Progenitor cell of endocrine pancreas (in vitro differentiated cells): Measurements from ENCODE around the gene PDZD8. TPM values are rescaled to one million over a fixed set of nuclear protein-coding genes. Genes with fewer than 3 reads are reported as not detected.

Experiments used
- DNase-seq: peaks from one replicate; pipeline ENCODE4 v3.0.0; 2021; ENCODE audit warnings: low spot score; ENCODE audit not compliant: unreplicated experiment
- H3K27ac Mint-ChIP-seq: 2 replicates; pipeline ENCODE4 v1.8.0; 2021; ENCODE audit warnings: mild to moderate bottlenecking, moderate library complexity, mixed read lengths
- H3K27me3 Mint-ChIP-seq: 2 replicates; pipeline ENCODE4 v1.8.0; 2021; ENCODE audit warnings: mixed read lengths
- H3K36me3 Mint-ChIP-seq: 2 replicates; pipeline ENCODE4 v1.8.0; 2022; ENCODE audit warnings: mixed read lengths; ENCODE audit not compliant: insufficient read depth
- H3K4me1 Mint-ChIP-seq: 2 replicates; pipeline ENCODE4 v1.8.0; 2021; ENCODE audit warnings: low read depth, mixed read lengths
- H3K4me3 Mint-ChIP-seq: 2 replicates; pipeline ENCODE4 v1.8.0; 2021; ENCODE audit warnings: low read depth, mild to moderate bottlenecking, moderate library complexity, mixed read lengths
- H3K9me3 Mint-ChIP-seq: 2 replicates; pipeline ENCODE4 v1.8.0; 2021; ENCODE audit warnings: low read depth, mixed read lengths
- CTCF ChIP-seq: fragments of 200-600 bp; sonication (generic); IDR thresholded peaks from one replicate; pipeline ENCODE4 v1.5.0; 2021; ENCODE audit warnings: antibody characterized with exemption, mild to moderate bottlenecking; ENCODE audit not compliant: unreplicated experiment
- total RNA-seq: library from RNA; stranded (reverse); gene quantifications from 2 replicates; pipeline ENCODE4 v1.2.1, GENCODE V29; 2021

PDZD8 gene
- total RNA-seq, 1 donor from 2014 or later, result 28.6 TPM

- H3K36me3 Mint-ChIP-seq, result no peaks in the 10 kb centered on the region
- H3K4me1 Mint-ChIP-seq, result peaks cover 18% of the 10 kb centered on the region
- no peak overlapping the region for H3K4me3 Mint-ChIP-seq
- H3K9me3 Mint-ChIP-seq, result no peaks in the 10 kb centered on the region
- H3K27me3 Mint-ChIP-seq, result peaks cover 5% of the 10 kb centered on the region
- H3K27ac Mint-ChIP-seq, result no peak overlapping the region
- DNase-seq, result no peak
- no peak for TF ChIP-seq CTCF
These were observed 100.1 kb downstream of the PDZD8 start for GRCh38 chr10:117275121-117275520.

- Mint-ChIP-seq H3K4me3 (no peak overlapping the region), H3K27me3 (peaks cover 5% of the 10 kb centered on the region), H3K27ac (no peak overlapping the region), H3K9me3 (no peaks in the 10 kb centered on the region), H3K36me3 (no peaks in the 10 kb centered on the region), H3K4me1 (peaks cover 18% of the 10 kb centered on the region)
- no peak for TF ChIP-seq CTCF
- DNase-seq, result no peak
These were observed 100.7 kb downstream of the PDZD8 start for GRCh38 chr10:117274509-117274908.

GRCh38 chr10:117273980-117274379, 101.3 kb downstream of the PDZD8 start:
- Mint-ChIP-seq H3K27me3 (peaks cover 5% of the 10 kb centered on the region), H3K36me3 (no peaks in the 10 kb centered on the region), H3K4me1 (peaks cover 18% of the 10 kb centered on the region), H3K9me3 (no peaks in the 10 kb centered on the region), H3K4me3 (no peak overlapping the region), H3K27ac (no peak overlapping the region)
- DNase-seq, result no peak
- TF ChIP-seq CTCF, result no peak

- DNase-seq, result no peak
- TF ChIP-seq CTCF, result no peak
- no peaks in the 10 kb centered on the region for H3K36me3 Mint-ChIP-seq
- peaks cover 14% of the 10 kb centered on the region for H3K4me1 Mint-ChIP-seq
- H3K9me3 Mint-ChIP-seq, result no peaks in the 10 kb centered on the region
- H3K27me3 Mint-ChIP-seq, result peaks cover 5% of the 10 kb centered on the region
- no peak overlapping the region for H3K4me3 Mint-ChIP-seq
- H3K27ac Mint-ChIP-seq, result no peak overlapping the region
These were observed 102.8 kb downstream of the PDZD8 start for GRCh38 chr10:117272195-117273076.

GRCh38 chr10:117271427-117271826, 103.8 kb downstream of the PDZD8 start:
- H3K9me3 Mint-ChIP-seq, result no peaks in the 10 kb centered on the region
- H3K4me3 Mint-ChIP-seq, result no peak overlapping the region
- DNase-seq, result no peak
- peaks cover 14% of the 10 kb centered on the region for H3K4me1 Mint-ChIP-seq
- H3K27ac Mint-ChIP-seq, result no peak overlapping the region
- H3K27me3 Mint-ChIP-seq, result peaks cover 5% of the 10 kb centered on the region
- no peak for TF ChIP-seq CTCF
- H3K36me3 Mint-ChIP-seq, result no peaks in the 10 kb centered on the region
